Endothelial cell of umbilical vein (primary cell): ENCODE data around the gene PPM1H. TPM values are rescaled to one million over a fixed set of nuclear protein-coding genes. Genes with fewer than 3 reads are reported as not detected.

Experiments
- BruUV-seq: library from RNA; stranded (reverse); fragments of 400-500 nt; replicated peaks from 2 replicates; lab custom pipeline; 2021; lab: Mats Ljungman, UMichigan
- CTCF ChIA-PET: fragments of 300-600, 350-600 bp; sonication (Branson Sonifier 250); formaldehyde crosslinking; loops from one replicate; lab custom pipeline; 2021; ENCODE audit warnings: antibody characterized with exemption, inconsistent platforms; lab: Charles Lee
- POLR2A ChIA-PET: fragments of 300-600, 350-600 bp; sonication (Branson Sonifier 250); formaldehyde crosslinking; loops from one replicate; lab custom pipeline; 2021; ENCODE audit warnings: antibody characterized with exemption, inconsistent platforms; lab: Charles Lee
- DNase-seq: peaks from one replicate; pipeline ENCODE4 v3.0.0-alpha.2; 2011; ENCODE audit warnings: low read depth, low spot score
- FAIRE-seq: peaks from 2 replicates; lab custom pipeline; 2011; peaks lifted over from hg19 to GRCh38; lab: Jason Lieb, UNC
- H2AFZ ChIP-seq: 2 replicates; pipeline ENCODE4 v1.6.0; 2012; ENCODE audit warnings: low read depth, low read length, control low read depth, inconsistent platforms
- H3K27ac ChIP-seq: 2 replicates; pipeline ENCODE4 v1.5.1; 2011; ENCODE audit warnings: low read depth, mild to moderate bottlenecking, control low read depth, low read length, moderate library complexity; ENCODE audit not compliant: insufficient read depth
- H3K27me3 ChIP-seq, 2 experiments: 2 replicates each; pipeline versions ENCODE4 v1.6.0 to v1.6.1; 2011; ENCODE audit warnings: low read length in 2 of 2, mixed read lengths in 1 of 2; ENCODE audit not compliant: control insufficient read depth in 2 of 2, insufficient read depth in 2 of 2
- H3K36me3 ChIP-seq, 2 experiments: 2 replicates in 1 of 2; 3 replicates in 1 of 2; pipeline ENCODE4 v1.5.1; 2011; ENCODE audit warnings: low read length in 2 of 2, mild to moderate bottlenecking in 1 of 2, moderate library complexity in 1 of 2; ENCODE audit not compliant: control insufficient read depth in 2 of 2, insufficient read depth in 2 of 2; ENCODE audit errors: extremely low read depth in 1 of 2
- H3K4me1 ChIP-seq: 3 replicates; pipeline ENCODE4 v1.5.1; 2011; ENCODE audit warnings: mild to moderate bottlenecking, low read length; ENCODE audit not compliant: control insufficient read depth, insufficient read depth; ENCODE audit errors: extremely low read depth
- H3K4me2 ChIP-seq: 2 replicates; pipeline ENCODE4 v1.6.1; 2011; ENCODE audit warnings: low read length, control low read depth, mixed read lengths; ENCODE audit not compliant: insufficient read depth
- H3K4me3 ChIP-seq, 3 experiments: fragments of 200-600 bp in 1 of 3; sonication (generic), shearing (Covaris generic) in 1 of 3; replicated peaks in 1 of 3; 2 replicates each; pipeline ENCODE4 v1.5.1; 2011 to 2016; ENCODE audit warnings: control low read depth in 3 of 3, low read length in 3 of 3, mild to moderate bottlenecking in 2 of 3, inconsistent platforms in 1 of 3, low read depth in 1 of 3, moderate library complexity in 1 of 3; ENCODE audit not compliant: insufficient read depth in 1 of 3
- H3K79me2 ChIP-seq: 2 replicates; pipeline ENCODE4 v1.6.0; 2012; ENCODE audit warnings: low read length, inconsistent platforms; ENCODE audit not compliant: control insufficient read depth, insufficient read depth
- H3K9ac ChIP-seq: replicated peaks from 2 replicates; pipeline ENCODE3; 2011; ENCODE audit warnings: low read length, control low read depth; ENCODE audit not compliant: insufficient read depth; ENCODE audit errors: extremely low read depth
- H3K9me1 ChIP-seq: replicated peaks from 3 replicates; pipeline ENCODE4 v1.6.0; 2011; ENCODE audit warnings: mild to moderate bottlenecking, low read length; ENCODE audit not compliant: control insufficient read depth, insufficient read depth; ENCODE audit errors: extremely low read depth
- H3K9me3 ChIP-seq: replicated peaks from 2 replicates; pipeline ENCODE4 v1.5.1; 2012; ENCODE audit warnings: low read length, inconsistent platforms; ENCODE audit not compliant: control insufficient read depth, insufficient read depth
- H4K20me1 ChIP-seq: replicated peaks from 2 replicates; pipeline ENCODE3; 2011; ENCODE audit warnings: mild to moderate bottlenecking, low read length; ENCODE audit not compliant: control insufficient read depth, insufficient read depth; ENCODE audit errors: extremely low read depth
- CTCF ChIP-seq, 2 donors: IDR thresholded peaks; 1 replicate in 1 of 2; 2 replicates in 1 of 2; pipeline ENCODE4 v1.5.1; 2011; ENCODE audit warnings: low read length in 2 of 2, mild to moderate bottlenecking in 2 of 2, moderate library complexity in 2 of 2, control low read depth in 1 of 2, inconsistent platforms in 1 of 2, low read depth in 1 of 2; ENCODE audit not compliant: insufficient read depth in 1 of 2; ENCODE audit errors: extremely low read depth in 1 of 2
- EZH2 ChIP-seq: IDR thresholded peaks from 2 replicates; pipeline ENCODE4 v1.6.1; 2012; ENCODE audit warnings: borderline replicate concordance, low read depth, mild to moderate bottlenecking, moderate library complexity, low read length, inconsistent platforms; ENCODE audit not compliant: severe bottlenecking
- GATA2 ChIP-seq: IDR thresholded peaks from 2 replicates; pipeline ENCODE4 v1.7.0; 2011; ENCODE audit warnings: low read depth, mild to moderate bottlenecking, moderate library complexity, mixed read lengths, low read length; ENCODE audit not compliant: insufficient read length, insufficient read depth
- JUN ChIP-seq: IDR thresholded peaks from 2 replicates; pipeline ENCODE4 v1.6.1; 2011; ENCODE audit warnings: borderline replicate concordance, low read depth; ENCODE audit not compliant: insufficient read length, insufficient read depth
- MAX ChIP-seq: IDR thresholded peaks from 2 replicates; pipeline ENCODE4 v1.6.1; 2011; ENCODE audit not compliant: insufficient read depth, insufficient read length
- MYC ChIP-seq: IDR thresholded peaks from one replicate; pipeline ENCODE4 v1.6.1; 2011; ENCODE audit warnings: mild to moderate bottlenecking, low read depth, low read length
- POLR2A ChIP-seq: IDR thresholded peaks from 2 replicates; pipeline ENCODE4 v1.6.1; 2012; ENCODE audit warnings: low read depth, mild to moderate bottlenecking, control low read depth, low read length
- POLR2AphosphoS5 ChIP-seq: IDR thresholded peaks from 2 replicates; pipeline ENCODE4 v1.6.1; 2012; ENCODE audit warnings: low read depth, mild to moderate bottlenecking, control low read depth, low read length, moderate library complexity; ENCODE audit not compliant: insufficient read depth
- dilution Hi-C: fragments of 300-500 bp; cut with MboI; formaldehyde crosslinking; loops from one replicate; pipeline ENCODE4 v1.15.0; 2019; ENCODE audit warnings: low sequenced_read_pairs; ENCODE audit not compliant: extremely low pct_ligation_motif_present
- intact Hi-C: fragments of 100-400 bp; cut with micrococcal nuclease; formaldehyde crosslinking; loops from one replicate; pipeline ENCODE4 v1.10.0; 2022
- polyA plus RNA-seq, 4 experiments: library from polyadenylated mRNA; depleted of rRNA in 3 of 4; stranded (reverse) in 3 of 4; unstranded in 1 of 4; fragments of >200 nt; gene quantifications; 2 replicates each; pipeline versions ENCODE4 v1.2.1 to v1.2.3, GENCODE V29; 2011 to 2012; ENCODE audit warnings: missing spikeins in 1 of 4
- total RNA-seq: library from RNA; stranded (reverse); gene quantifications from 2 replicates; pipeline ENCODE4 v1.2.3, GENCODE V29; 2021

The PPM1H gene
- total and polyA plus RNA-seq, 2 donors (not counting 3 experiments of a cell fraction or from before 2014, with no cell fraction given): 1.0 to 7.2 TPM

- Histone ChIP-seq H2AFZ (no peak overlapping the region), H3K9me3 (no peaks in the 10 kb centered on the region), H3K9me1 (no peaks in the 10 kb centered on the region), H4K20me1 (no peaks in the 10 kb centered on the region), H3K9ac (no peak overlapping the region), H3K4me3 (no peak overlapping the region), H3K27ac (no peak overlapping the region), H3K36me3 (no peaks in the 10 kb centered on the region), H3K27me3 (no peaks in the 10 kb centered on the region), H3K79me2 (no peaks in the 10 kb centered on the region), H3K4me1 (peaks cover 7% of the 10 kb centered on the region), H3K4me2 (no peak overlapping the region)
- intact Hi-C loops (no loop called here), dilution Hi-C loops (no loop called here)
- ChIA-PET POLR2A (no interaction called here), CTCF (interaction anchor here (0.7 kb wide), 1 partner anchor 9 kb away, joined by 3 read pairs; no protein-coding TSS in a partner anchor)
- no peak for FAIRE-seq
- TF ChIP-seq JUN (no peak), GATA2 (no peak), EZH2 (no peak), MAX (no peak), POLR2A (no peak), CTCF (IDR thresholded peaks at IDR 0.05; ENCODE audit: extremely low read depth in 1 of 2, insufficient read depth in 1 of 2, low read depth in 1 of 2, low read length in 2 of 2) (no peak), MYC (no peak), POLR2AphosphoS5 (no peak)
- DNase-seq: no peak
- no TSS peak for BruUV-seq
These were observed 241.4 kb downstream of the PPM1H start for GRCh38 chr12:62693376-62694050.
